Naive thymus-derived CD4-positive, alpha-beta T cell (primary cell): ENCODE results near the gene EMB. TPM values are rescaled to one million over a fixed set of nuclear protein-coding genes. Genes with fewer than 3 reads are reported as not detected.
"Not testable (repeated sequence)": the region's sequence is repeated elsewhere in the genome, so short reads cannot be mapped to it uniquely, and the experiment has no call there.

Source experiments
- ATAC-seq: fragments of 150-1000 bp; cut with Tn5 transposase; 2 replicates; pipeline ENCODE4 v1.10.0; 2021; ENCODE audit warnings: mild to moderate bottlenecking, moderate library complexity
- CTCF ChIA-PET: fragments of 350-600 bp; sonication (Branson Sonifier 250); formaldehyde crosslinking; loops from one replicate; lab custom pipeline; 2021; ENCODE audit warnings: antibody characterized with exemption; lab: Charles Lee
- POLR2A ChIA-PET: fragments of 350-600 bp; sonication (Branson Sonifier 250); formaldehyde crosslinking; loops from one replicate; lab custom pipeline; 2021; ENCODE audit warnings: antibody characterized with exemption, inconsistent platforms; lab: Charles Lee
- DNase-seq, 9 donors: peaks; one replicate each; pipeline versions ENCODE4 v3.0.0 to v3.0.0-alpha.2; 2020 to 2022; ENCODE audit warnings: mixed read lengths in 1 of 9
- H3K27ac ChIP-seq: one replicate; pipeline ENCODE4 v1.7.0; 2013; ENCODE audit warnings: mild to moderate bottlenecking, low read depth, low read length, moderate library complexity
- H3K27me3 ChIP-seq, 2 donors: one replicate each; pipeline ENCODE4 v1.7.0; 2013; ENCODE audit warnings: low read length in 2 of 2, mild to moderate bottlenecking in 2 of 2, moderate library complexity in 2 of 2; ENCODE audit not compliant: control insufficient read depth in 2 of 2, insufficient read depth in 2 of 2
- H3K36me3 ChIP-seq, 3 experiments: 1 replicate in 2 of 3; 2 replicates in 1 of 3; pipeline ENCODE4 v1.7.0; 2013; ENCODE audit warnings: low read length in 3 of 3, mild to moderate bottlenecking in 3 of 3, moderate library complexity in 1 of 3; ENCODE audit not compliant: insufficient read depth in 3 of 3, control insufficient read depth in 2 of 3
- H3K4me1 ChIP-seq, 2 donors: one replicate each; pipeline ENCODE4 v1.7.0; 2013; ENCODE audit warnings: low read length in 2 of 2, mild to moderate bottlenecking in 2 of 2, moderate library complexity in 1 of 2; ENCODE audit not compliant: control insufficient read depth in 2 of 2, insufficient read depth in 2 of 2
- H3K4me3 ChIP-seq: 2 replicates; pipeline ENCODE4 v1.7.0; 2013; ENCODE audit warnings: mild to moderate bottlenecking, low read length
- H3K9me3 ChIP-seq, 3 experiments: 1 replicate in 2 of 3; 2 replicates in 1 of 3; pipeline ENCODE4 v1.7.0; 2013; ENCODE audit warnings: low read length in 3 of 3; ENCODE audit not compliant: control insufficient read depth in 2 of 3
- H3K27ac Mint-ChIP-seq, 9 donors: one replicate each; pipeline ENCODE4 v1.8.0; 2020 to 2022; ENCODE audit warnings: mixed read lengths in 9 of 9, mild to moderate bottlenecking in 8 of 9, moderate library complexity in 5 of 9, inconsistent platforms in 2 of 9
- H3K27me3 Mint-ChIP-seq, 5 donors: one replicate each; pipeline ENCODE4 v1.8.0; 2021 to 2022; ENCODE audit warnings: mixed read lengths in 5 of 5, mild to moderate bottlenecking in 1 of 5
- H3K36me3 Mint-ChIP-seq, 5 donors: one replicate each; pipeline ENCODE4 v1.8.0; 2020 to 2022; ENCODE audit warnings: mixed read lengths in 5 of 5, mild to moderate bottlenecking in 3 of 5, inconsistent platforms in 1 of 5
- H3K4me1 Mint-ChIP-seq, 7 donors: one replicate each; pipeline ENCODE4 v1.8.0; 2020 to 2022; ENCODE audit warnings: mixed read lengths in 7 of 7, mild to moderate bottlenecking in 3 of 7, inconsistent platforms in 1 of 7
- H3K4me3 Mint-ChIP-seq, 10 donors: one replicate each; pipeline ENCODE4 v1.8.0; 2020 to 2022; ENCODE audit warnings: mild to moderate bottlenecking in 10 of 10, mixed read lengths in 10 of 10, moderate library complexity in 6 of 10, inconsistent platforms in 2 of 10
- H3K9me3 Mint-ChIP-seq, 11 donors: one replicate each; pipeline ENCODE4 v1.8.0; 2020 to 2022; ENCODE audit warnings: mixed read lengths in 11 of 11, mild to moderate bottlenecking in 4 of 11, inconsistent platforms in 1 of 11, moderate library complexity in 1 of 11
- intact Hi-C, 2 donors: fragments of 100-400 bp; cut with micrococcal nuclease; formaldehyde crosslinking; loops; one replicate each; pipeline ENCODE4 v1.15.1; 2023
- polyA plus RNA-seq, 2 donors: library from polyadenylated mRNA; unstranded; fragments of 300-500 nt; fragmentation: Illumina TruSeq; gene quantifications; one replicate each; pipeline ENCODE4 v1.2.3, GENCODE V29; 2021
- total RNA-seq, 6 experiments: library from RNA in 5 of 6; stranded (reverse) in 5 of 6; gene quantifications; 1 replicate in 5 of 6; 2 replicates in 1 of 6; pipeline ENCODE4 v1.2.3 and lab custom pipeline; 2021 to 2026

The EMB gene
- total and polyA plus RNA-seq, 7 experiments from 2014 or later, result 105 to 204 (median 159) TPM

- CTCF ChIA-PET, result no interaction called here
- peaks cover 7 to 15% (median 12%) of the 10 kb centered on the region in 7 donors for H3K4me1 Mint-ChIP-seq
- intact Hi-C loops, result no loop called here
Measured at GRCh38 chr5:50463047-50463446, 22.0 kb upstream of the EMB start.

DNA sequence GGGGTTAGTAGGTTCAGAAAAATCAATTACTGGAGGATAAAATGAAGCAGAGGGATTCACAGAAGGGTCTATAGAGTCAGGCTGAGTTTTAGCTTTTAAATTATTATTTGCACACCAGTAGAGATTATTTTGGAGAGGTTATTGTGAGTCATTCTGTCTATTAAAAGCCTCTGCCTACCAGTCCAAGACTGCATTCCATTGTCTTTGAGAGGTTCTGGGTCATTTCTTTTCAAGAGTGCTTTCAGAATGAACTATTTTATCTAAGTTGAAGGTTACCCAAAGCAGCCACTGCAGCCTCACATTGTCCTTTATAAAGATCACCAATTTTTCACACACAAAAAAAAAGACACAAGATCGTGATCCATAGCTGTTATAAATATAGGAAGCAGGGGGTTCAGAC is 21.5 kb upstream of the EMB start:
- CTCF ChIA-PET, ATAC-seq, H3K4me3 ChIP-seq, DNase-seq, H3K4me3 Mint-ChIP-seq, intact Hi-C loops, POLR2A ChIA-PET, H3K27me3 ChIP-seq, H3K9me3 ChIP-seq, H3K4me1 ChIP-seq, H3K36me3 ChIP-seq, H3K27ac Mint-ChIP-seq, H3K27me3 Mint-ChIP-seq, H3K27ac ChIP-seq: not testable (repeated sequence)
- H3K9me3 Mint-ChIP-seq, result peaks cover 0 to 27% (median 8%) of the 10 kb centered on the region in 11 donors
- peaks cover 3 to 18% (median 6%) of the 10 kb centered on the region in 5 donors for H3K36me3 Mint-ChIP-seq
- peaks cover 7 to 20% (median 17%) of the 10 kb centered on the region in 7 donors for H3K4me1 Mint-ChIP-seq

More at GRCh38 chr5:50463047-50463446, 22.0 kb upstream of the EMB start:
- peaks cover 0 to 25% (median 7%) of the 10 kb centered on the region in 11 donors for H3K9me3 Mint-ChIP-seq
- peaks cover 0 to 8% of the 10 kb centered on the region in 2 donors for H3K4me1 ChIP-seq
- no peak overlapping the region for H3K4me3 Mint-ChIP-seq
- no peaks in the 10 kb centered on the region for H3K27me3 Mint-ChIP-seq
- peaks cover 0 to 17% (median 4%) of the 10 kb centered on the region in 5 donors for H3K36me3 Mint-ChIP-seq
- no peak overlapping the region for H3K4me3 ChIP-seq
- DNase-seq (no peak), ATAC-seq (no peak)
- H3K27ac ChIP-seq, result no peak overlapping the region
- no peaks in the 10 kb centered on the region for H3K27me3 ChIP-seq
- POLR2A ChIA-PET, result no interaction called here
- no peak overlapping the region for H3K27ac Mint-ChIP-seq
- H3K9me3 ChIP-seq, result no peaks in the 10 kb centered on the region
- H3K36me3 ChIP-seq, result no peaks in the 10 kb centered on the region

DNA sequence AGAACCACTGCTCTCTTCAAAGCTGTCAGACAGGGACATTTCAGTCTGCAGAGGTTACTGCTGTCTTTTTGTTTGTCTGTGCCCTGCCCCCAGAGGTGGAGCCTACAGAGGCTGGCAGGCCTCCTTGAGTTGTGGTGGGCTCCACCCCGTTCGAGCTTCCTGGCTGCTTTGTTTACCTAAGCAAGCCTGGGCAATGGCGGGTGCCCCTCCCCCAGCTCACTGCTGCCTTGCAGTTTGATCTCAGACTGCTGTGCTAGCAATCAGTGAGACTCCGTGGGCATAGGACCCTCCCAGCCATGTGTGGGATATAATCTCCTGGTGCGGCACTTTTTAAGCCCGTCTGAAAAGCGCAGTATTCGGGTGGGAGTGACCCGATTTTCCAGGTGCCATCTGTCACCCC is 17.3 kb upstream of the EMB start:
- Mint-ChIP-seq H3K9me3 (peaks cover 5 to 59% (median 32%) of the 10 kb centered on the region in 11 donors), H3K4me3 (peak overlapping the region in 6 of 10 donors; percentile 2 to 55 (median 34)), H3K4me1 (peaks cover 7 to 27% (median 21%) of the 10 kb centered on the region in 7 donors), H3K36me3 (peaks cover 14 to 51% (median 15%) of the 10 kb centered on the region in 5 donors), H3K27ac (peak overlapping the region in 8 of 9 donors; percentile 1 to 84 (median 63))
- H3K36me3 ChIP-seq, H3K4me3 ChIP-seq, H3K27me3 ChIP-seq, ATAC-seq, H3K9me3 ChIP-seq, H3K27me3 Mint-ChIP-seq, H3K4me1 ChIP-seq, H3K27ac ChIP-seq: not testable (repeated sequence)
- ChIA-PET POLR2A (interaction anchor here (0.7 kb wide), 1 partner anchor 180 kb away, joined by 3 read pairs; no protein-coding TSS in a partner anchor), CTCF (interaction anchor here (0.7 to 1.1 kb wide), 2 partner anchors 15 to 18 kb away, joined by 3 read pairs; partner anchors contain the start of gene EMB)
- intact Hi-C loops, result loop anchor here in 1 of 2 donors (1.0 kb wide), 1 partner anchor 17 kb away; the partner anchor contains the start of gene EMB
- peak in 7 of 9 donors; percentile 43 to 71 (median 59) for DNase-seq

GRCh38 chr5:50449241-50449640 is 8.2 kb upstream of the EMB start:
- DNase-seq, H3K27ac ChIP-seq, H3K9me3 ChIP-seq, ATAC-seq, CTCF ChIA-PET, H3K27me3 ChIP-seq, POLR2A ChIA-PET, H3K36me3 ChIP-seq, H3K4me3 Mint-ChIP-seq, intact Hi-C loops, H3K27me3 Mint-ChIP-seq, H3K4me3 ChIP-seq: not testable (repeated sequence)
- H3K4me1 Mint-ChIP-seq, result peaks cover 35 to 59% (median 54%) of the 10 kb centered on the region in 7 donors
- H3K36me3 Mint-ChIP-seq, result peaks cover 0 to 40% (median 0%) of the 10 kb centered on the region in 5 donors
- H3K4me1 ChIP-seq, result peaks cover 29 to 31% of the 10 kb centered on the region in 2 donors
- H3K9me3 Mint-ChIP-seq, result peaks cover 0 to 24% (median 11%) of the 10 kb centered on the region in 11 donors
- H3K27ac Mint-ChIP-seq, result peak overlapping the region in 2 of 9 donors; percentile 20 to 47

DNA sequence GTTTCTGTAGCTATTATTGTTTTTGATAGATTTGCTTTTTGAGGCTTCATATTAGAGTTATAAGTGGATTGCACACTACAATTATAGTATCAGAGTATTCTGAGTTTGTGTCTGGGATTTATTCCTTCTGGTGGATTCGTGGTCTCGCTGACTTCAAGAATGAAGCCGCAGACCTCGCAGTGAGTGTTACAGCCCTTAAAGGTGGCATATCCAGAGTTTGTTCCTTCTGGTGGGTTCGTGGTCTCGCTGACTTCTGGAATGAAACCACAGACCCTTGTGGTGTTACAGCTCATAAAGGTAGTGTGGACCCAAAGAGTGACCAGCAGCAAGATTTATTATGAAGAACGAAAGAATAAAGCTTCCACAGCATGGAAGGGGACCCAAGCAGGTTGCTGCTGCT is 6.9 kb upstream of the EMB start:
- ChIA-PET CTCF (no interaction called here), POLR2A (no interaction called here)
- peaks cover 0 to 29% (median 0%) of the 10 kb centered on the region in 5 donors for H3K36me3 Mint-ChIP-seq
- H3K27me3 Mint-ChIP-seq, result no peaks in the 10 kb centered on the region
- Histone ChIP-seq H3K27ac (no peak overlapping the region), H3K4me3 (no peak overlapping the region), H3K9me3 (no peaks in the 10 kb centered on the region), H3K27me3 (no peaks in the 10 kb centered on the region), H3K36me3 (no peaks in the 10 kb centered on the region), H3K4me1 (peaks cover 31% of the 10 kb centered on the region in 2 donors)
- H3K9me3 Mint-ChIP-seq, result peaks cover 0 to 15% (median 1%) of the 10 kb centered on the region in 11 donors
- intact Hi-C loops, result no loop called here
- no peak for ATAC-seq
- peaks cover 38 to 70% (median 60%) of the 10 kb centered on the region in 7 donors for H3K4me1 Mint-ChIP-seq
- peak overlapping the region in 7 of 9 donors; percentile 28 to 97 (median 82) for H3K27ac Mint-ChIP-seq
- peak overlapping the region in 1 of 10 donors; percentile 23 for H3K4me3 Mint-ChIP-seq
- no peak for DNase-seq

GRCh38 chr5:50447228-50447627 is 6.1 kb upstream of the EMB start:
- Mint-ChIP-seq H3K27ac (peak overlapping the region in 7 of 9 donors; percentile 36 to 97 (median 56)), H3K36me3 (peaks cover 0 to 25% (median 0%) of the 10 kb centered on the region in 5 donors), H3K9me3 (peaks cover 0 to 11% (median 1%) of the 10 kb centered on the region in 11 donors), H3K27me3 (no peaks in the 10 kb centered on the region), H3K4me1 (peaks cover 42 to 76% (median 67%) of the 10 kb centered on the region in 7 donors), H3K4me3 (peak overlapping the region in 4 of 10 donors; percentile 10 to 61 (median 46))
- Histone ChIP-seq H3K36me3 (no peaks in the 10 kb centered on the region), H3K9me3 (no peaks in the 10 kb centered on the region), H3K27me3 (no peaks in the 10 kb centered on the region), H3K4me1 (peaks cover 34 to 38% of the 10 kb centered on the region in 2 donors), H3K4me3 (no peak overlapping the region), H3K27ac (no peak overlapping the region)
- CTCF ChIA-PET, result no interaction called here
- POLR2A ChIA-PET, result interaction anchor here (0.6 kb wide), 1 partner anchor 406 kb away, joined by 3 read pairs; no protein-coding TSS in a partner anchor
- no peak for DNase-seq
- ATAC-seq, result no peak
- intact Hi-C loops, result no loop called here
